ENCODE data around the gene KCTD3.

The KCTD3 gene

GRCh38 chr1:215557504-215557903, 9.6 kb upstream of the KCTD3 start:
- DNase-seq (ENCODE audit: low read depth): no peak

- no peak for DNase-seq (ENCODE audit: low read depth)
Observed at GRCh38 chr1:215557992-215558626, 9.0 kb upstream of the KCTD3 start.

GRCh38 chr1:215567491-215568298, 591 bp downstream of the KCTD3 start:
- peak; percentile 19 for DNase-seq (ENCODE audit: low read depth)

- DNase-seq (ENCODE audit: low read depth): peak; percentile 11
Observed at GRCh38 chr1:215568299-215568692, 1.2 kb downstream of the KCTD3 start.

- no peak for DNase-seq (ENCODE audit: low read depth)
Observed at GRCh38 chr1:215569986-215570824, 3.1 kb downstream of the KCTD3 start.

GRCh38 chr1:215581896-215582295, 14.8 kb downstream of the KCTD3 start:
- no peak for DNase-seq (ENCODE audit: low read depth)

- DNase-seq (ENCODE audit: low read depth): no peak
Observed at GRCh38 chr1:215583185-215583749, 16.2 kb downstream of the KCTD3 start.

- no peak for DNase-seq (ENCODE audit: low read depth)
Observed at GRCh38 chr1:215584389-215584788, 17.3 kb downstream of the KCTD3 start.

- DNase-seq (ENCODE audit: low read depth): no peak
Observed at GRCh38 chr1:215589650-215590435, 22.7 kb downstream of the KCTD3 start.

- no peak for DNase-seq (ENCODE audit: low read depth)
Observed at GRCh38 chr1:215590779-215591491, 23.8 kb downstream of the KCTD3 start.

- no peak for DNase-seq (ENCODE audit: low read depth)
Observed at GRCh38 chr1:215594640-215595039, 27.5 kb downstream of the KCTD3 start.

GRCh38 chr1:215595231-215595630, 28.1 kb downstream of the KCTD3 start:
- no peak for DNase-seq (ENCODE audit: low read depth)

GRCh38 chr1:215597961-215598360, 30.9 kb downstream of the KCTD3 start:
- DNase-seq (ENCODE audit: low read depth): no peak

GRCh38 chr1:215599418-215600074, 32.4 kb downstream of the KCTD3 start:
- DNase-seq (ENCODE audit: low read depth): no peak

GRCh38 chr1:215600258-215600792, 33.2 kb downstream of the KCTD3 start:
- no peak for DNase-seq (ENCODE audit: low read depth)

- no peak for DNase-seq (ENCODE audit: low read depth)
Observed at GRCh38 chr1:215600867-215601266, 33.8 kb downstream of the KCTD3 start.

- no peak for DNase-seq (ENCODE audit: low read depth)
Observed at GRCh38 chr1:215601276-215601675, 34.2 kb downstream of the KCTD3 start.

GRCh38 chr1:215603319-215603718, 36.2 kb downstream of the KCTD3 start:
- DNase-seq (ENCODE audit: low read depth): no peak

GRCh38 chr1:215605011-215605621, 38.0 kb downstream of the KCTD3 start:
- DNase-seq (ENCODE audit: low read depth): no peak

- no peak for DNase-seq (ENCODE audit: low read depth)
Observed at GRCh38 chr1:215606036-215606435, 38.9 kb downstream of the KCTD3 start.
